NCI-H2196 treated with DMSO at 0.1 percent for 48 hours (cell line): Measurements from ENCODE around the gene RPS6KA3.
"Not testable (repeated sequence)": the region's sequence is repeated elsewhere in the genome, so short reads cannot be mapped to it uniquely, and the experiment has no call there.

Source experiments
- DNase-seq: peaks from one replicate; lab custom pipeline; 2025; ENCODE audit not compliant: unreplicated experiment; lab: John Stamatoyannopoulos, UW

RPS6KA3 gene

GRCh38 chrX:20265726-20266681, 705 bp downstream of the RPS6KA3 start:
- no peak for DNase-seq

DNA sequence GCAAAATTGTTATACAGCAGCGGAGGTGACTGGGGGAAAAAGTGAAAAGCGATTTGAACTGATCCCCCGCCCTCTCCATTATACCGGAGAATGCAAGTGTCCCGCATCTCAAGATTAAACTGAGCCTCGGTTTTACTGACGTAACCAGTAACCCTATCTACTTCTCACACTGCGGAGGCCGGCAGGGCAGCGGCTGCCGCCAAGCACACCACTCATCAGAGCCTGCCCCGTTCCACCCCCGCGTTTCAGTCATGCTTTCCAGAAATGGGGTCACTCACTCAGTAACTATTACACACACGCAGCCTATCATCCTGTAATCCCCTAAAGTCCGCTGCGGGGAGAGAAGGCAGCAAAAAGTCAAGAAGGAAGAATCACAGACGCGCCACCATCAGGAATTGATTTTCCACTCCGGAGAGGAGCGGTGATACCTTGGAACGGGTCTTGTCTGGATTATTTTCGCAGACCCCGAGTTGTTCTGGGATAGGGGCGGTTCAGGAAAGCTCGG, 1.4 kb downstream of the RPS6KA3 start:
- DNase-seq: peak; percentile 9

DNA sequence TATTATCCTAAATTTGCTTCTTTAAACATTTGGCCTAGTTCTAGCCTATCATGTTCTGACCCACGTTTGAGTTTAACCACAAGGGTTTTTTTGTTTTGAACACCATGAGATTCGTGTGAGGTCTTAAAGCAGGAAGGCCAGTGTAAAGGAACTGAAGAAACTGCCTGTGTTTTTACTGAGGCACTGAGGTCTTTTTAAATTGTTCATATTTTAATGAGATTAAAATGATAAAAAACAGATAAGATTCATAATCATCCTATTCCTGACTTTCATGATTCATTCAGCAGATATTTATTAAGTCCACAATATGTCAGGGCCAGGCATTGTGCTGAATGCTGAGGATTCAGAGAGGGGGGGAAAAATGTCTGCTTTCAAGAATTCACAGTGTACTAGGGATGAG, 3.2 kb downstream of the RPS6KA3 start:
- no peak for DNase-seq

DNA sequence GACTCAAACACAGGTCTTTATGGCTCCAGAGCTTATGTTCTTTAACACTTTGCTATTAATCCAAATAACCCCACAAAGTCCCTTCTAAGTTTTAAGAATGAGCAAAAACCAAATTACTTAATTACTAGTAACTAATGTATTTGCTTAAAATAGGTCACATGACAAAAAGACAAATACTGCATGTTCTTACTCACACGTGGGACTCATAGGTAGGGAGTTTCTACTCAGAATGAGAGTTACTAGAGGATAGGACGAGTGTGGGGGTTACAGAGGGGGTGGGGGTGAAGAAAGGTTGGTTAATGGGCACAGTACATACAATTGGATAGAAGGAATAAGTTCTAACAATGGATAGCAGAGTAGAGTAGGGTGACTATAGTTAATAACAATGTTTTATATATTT, 5.8 kb downstream of the RPS6KA3 start:
- no peak for DNase-seq

DNA sequence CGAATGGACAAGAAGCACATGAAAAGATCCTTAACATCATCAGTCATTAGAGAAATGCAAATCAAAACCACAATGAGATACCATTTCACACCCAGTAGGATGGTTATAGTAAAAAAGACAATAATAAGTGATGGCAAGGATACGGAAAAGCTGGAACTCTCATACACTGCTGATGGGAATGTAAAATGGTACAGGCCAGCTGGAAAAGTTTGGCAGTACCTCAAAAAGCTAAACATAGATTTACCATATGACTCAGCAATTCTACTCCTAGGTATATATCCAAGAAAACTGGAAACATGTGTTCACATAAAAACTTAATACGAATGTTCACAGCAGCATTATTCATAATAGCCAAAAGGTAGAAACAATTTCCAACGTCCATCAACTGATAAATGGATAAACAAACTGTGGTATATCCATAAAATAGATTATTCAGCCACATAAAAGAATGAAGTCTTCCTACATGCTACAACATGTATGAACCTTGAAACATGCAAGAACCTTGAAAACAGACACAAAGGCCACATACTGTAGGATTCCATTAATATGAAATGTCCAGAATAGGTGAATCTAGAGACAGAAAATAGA, 11.9 kb downstream of the RPS6KA3 start:
- no peak for DNase-seq

GRCh38 chrX:20253232-20253543, 13.5 kb downstream of the RPS6KA3 start:
- no peak for DNase-seq

- no peak for DNase-seq
Measured at GRCh38 chrX:20252381-20253231, 14.1 kb downstream of the RPS6KA3 start.

DNA sequence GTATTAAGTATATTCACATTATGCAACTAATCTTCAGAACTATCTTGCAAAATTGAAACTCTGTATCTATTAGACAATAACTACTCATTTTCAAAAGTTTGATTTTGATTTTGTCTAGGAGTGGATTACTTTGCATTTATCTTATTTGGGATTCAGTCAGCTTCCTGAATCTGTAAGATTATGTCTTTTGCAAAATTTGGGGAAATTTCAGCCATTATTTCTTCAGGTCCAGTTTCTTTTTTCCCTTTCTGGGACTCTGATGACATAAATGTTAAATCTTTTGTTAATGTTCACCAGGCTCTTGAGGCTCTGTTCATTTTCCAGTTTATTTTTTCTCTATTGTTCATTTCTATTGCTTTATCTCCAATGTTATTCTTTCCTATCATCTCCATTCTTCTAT, 15.0 kb downstream of the RPS6KA3 start:
- DNase-seq: no peak

DNA sequence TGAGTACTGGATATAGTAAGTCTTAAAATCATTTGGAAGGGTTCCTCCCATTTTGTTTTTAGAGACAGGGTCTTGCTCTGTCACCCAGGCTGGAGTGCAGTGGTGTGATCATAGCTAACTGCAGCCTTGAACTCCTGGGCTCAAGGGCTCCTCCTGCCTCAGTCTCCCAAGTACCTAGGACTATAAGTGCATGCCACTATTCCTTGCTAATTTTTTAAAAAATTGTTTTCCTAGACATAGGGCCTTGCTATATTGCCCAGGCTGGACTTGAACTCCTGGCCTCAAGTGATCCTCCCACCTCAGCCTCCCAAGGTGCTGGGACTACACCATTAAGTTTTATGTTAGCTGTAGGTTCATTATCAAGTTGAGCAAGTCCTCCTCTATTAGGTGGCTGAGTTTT, 16.6 kb downstream of the RPS6KA3 start:
- DNase-seq: not testable (repeated sequence)

DNA sequence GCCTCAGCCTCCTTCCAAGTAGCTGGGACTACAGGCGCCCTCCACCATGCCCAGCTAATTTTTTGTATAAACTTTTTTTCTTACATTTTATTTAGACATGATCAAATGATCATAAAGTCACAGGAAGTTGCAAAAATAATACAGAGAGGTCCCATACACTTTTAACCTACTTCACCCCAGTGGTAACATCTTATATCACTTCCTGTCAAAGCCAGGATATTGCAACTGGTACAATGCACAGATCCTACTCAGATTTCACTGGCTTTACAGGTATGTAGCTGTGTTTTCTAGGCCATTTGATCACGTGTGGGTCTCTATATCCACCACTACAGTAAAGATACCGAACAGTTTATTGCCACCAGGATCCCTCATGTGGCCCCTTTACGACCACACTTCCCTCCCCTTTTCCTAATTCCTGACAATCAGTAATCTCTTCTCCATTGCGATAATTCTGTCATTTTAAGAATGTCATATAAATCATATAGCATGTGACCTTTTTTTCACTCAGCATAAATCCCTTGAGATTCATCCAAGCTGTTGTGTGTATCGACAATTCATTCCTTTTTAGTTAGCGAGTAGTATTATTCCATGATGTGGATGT, 18.0 kb downstream of the RPS6KA3 start:
- DNase-seq: no peak

DNA sequence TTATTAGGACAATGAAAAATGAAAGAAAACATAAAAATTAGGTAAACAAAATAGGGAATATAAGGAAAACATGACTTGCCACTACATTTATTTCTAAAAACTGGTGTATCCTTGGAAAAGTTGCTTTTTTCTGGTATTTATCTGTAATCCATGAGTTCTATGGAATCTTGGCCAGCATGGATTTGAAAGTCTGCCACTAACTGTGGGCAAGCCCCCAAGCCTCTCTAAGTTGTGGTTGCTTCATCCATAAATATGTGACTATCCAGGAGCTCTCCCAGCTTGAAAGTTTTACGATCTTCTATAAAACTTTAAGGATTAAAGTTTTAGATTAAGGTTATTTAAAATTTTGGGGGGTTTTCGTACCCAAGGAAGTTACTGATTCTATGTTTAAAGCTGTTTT, 21.8 kb downstream of the RPS6KA3 start:
- no peak for DNase-seq

DNA sequence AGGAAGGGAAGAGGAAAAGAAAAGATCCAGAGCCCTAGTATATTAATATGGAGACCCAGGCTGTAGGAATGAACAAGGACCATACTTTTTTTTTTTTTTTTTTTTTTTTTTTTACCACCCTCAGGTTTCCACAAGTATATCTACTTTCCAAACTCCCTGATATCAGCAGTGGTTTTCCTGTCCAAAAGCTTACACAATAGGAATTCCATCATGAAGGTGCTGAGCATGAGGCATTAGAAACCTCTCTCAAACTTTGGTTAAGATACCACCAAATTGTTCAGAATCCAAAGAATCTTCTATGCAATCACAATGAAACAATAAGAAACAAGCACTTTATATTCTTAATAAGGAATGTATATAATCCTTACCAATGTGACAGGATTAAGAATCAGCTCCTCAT, 26.5 kb downstream of the RPS6KA3 start:
- DNase-seq: no peak

DNA sequence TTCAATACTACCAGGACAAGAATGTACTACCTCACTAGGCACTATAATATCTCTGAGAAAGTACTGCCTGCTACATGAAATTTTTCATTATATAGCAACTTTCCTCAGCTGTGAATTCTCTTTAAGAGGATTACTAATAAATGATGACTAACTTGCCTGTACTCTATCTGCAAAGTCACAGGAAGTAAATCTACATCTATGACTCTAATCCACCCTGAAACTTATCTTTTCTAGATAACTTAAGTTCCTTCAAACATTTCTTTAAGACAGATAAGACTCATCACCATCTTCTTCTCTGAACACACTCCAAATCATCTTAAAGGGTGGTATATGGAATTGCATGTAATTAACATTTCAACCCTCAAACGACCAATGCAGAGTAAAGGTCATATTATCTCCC, 28.8 kb downstream of the RPS6KA3 start:
- no peak for DNase-seq

- no peak for DNase-seq
Measured at GRCh38 chrX:20235755-20236154, 31.0 kb downstream of the RPS6KA3 start.

GRCh38 chrX:20233336-20233735, 33.4 kb downstream of the RPS6KA3 start:
- no peak for DNase-seq

DNA sequence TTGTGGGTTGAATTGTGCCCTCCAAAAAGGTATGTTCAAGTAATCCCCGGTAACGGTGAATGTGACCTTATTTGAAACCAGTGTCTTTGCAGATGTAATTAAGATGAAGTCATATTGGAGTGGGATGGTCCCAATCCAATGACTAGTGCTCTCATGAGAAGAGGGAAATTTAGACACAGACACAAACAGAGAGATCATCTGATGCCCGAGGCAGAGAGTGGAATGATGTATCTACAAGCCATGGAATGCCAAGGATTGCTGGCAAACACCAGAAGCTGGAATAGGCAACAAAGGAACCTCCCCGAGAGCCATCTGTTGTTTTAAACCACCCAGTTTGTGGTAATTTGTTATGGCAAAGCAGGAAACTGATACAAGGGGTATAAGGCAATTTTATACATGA, 35.1 kb downstream of the RPS6KA3 start:
- DNase-seq: no peak

GRCh38 chrX:20230406-20230805, 36.3 kb downstream of the RPS6KA3 start:
- no peak for DNase-seq

- DNase-seq: no peak
Measured at GRCh38 chrX:20229155-20229554, 37.6 kb downstream of the RPS6KA3 start.

DNA sequence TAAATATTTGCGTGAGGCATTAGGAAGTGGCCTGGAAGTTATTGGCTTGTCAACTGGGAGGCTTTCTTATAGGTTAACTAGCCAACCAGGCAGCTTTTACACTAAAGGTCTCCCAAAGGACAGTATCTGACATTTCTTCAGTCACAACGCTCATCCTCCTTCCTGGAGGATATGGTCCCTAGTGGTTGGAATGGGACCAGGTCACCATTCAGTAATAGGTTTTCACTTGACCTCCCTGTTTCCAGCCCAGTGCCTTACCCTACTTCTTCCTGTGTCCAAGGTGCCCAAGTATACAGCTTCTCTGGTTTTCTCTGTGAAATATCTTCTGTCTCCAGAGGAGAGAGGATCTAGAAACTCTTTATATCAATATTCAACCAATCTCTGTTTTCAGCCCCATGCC, 38.5 kb downstream of the RPS6KA3 start:
- DNase-seq: no peak

DNA sequence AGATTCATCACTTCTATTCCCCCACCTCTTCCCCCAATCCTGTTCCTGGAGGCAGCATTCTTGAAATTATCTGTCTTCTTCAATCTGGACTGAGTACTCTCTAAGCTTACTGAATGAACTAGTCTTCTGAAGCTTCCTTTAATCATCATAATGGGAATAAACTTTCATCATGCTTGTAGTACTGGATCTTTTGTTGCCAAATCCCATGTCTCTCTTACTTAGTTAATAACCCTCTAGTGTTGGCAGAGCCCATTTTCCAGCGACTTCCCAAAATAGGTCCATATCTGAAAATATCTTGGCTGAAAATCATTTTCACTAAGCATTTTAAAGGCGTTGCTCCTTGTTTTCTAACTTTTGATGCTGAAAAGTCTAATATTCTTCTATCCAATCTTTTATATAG, 39.6 kb downstream of the RPS6KA3 start:
- DNase-seq: no peak

- no peak for DNase-seq
Measured at GRCh38 chrX:20225488-20225833, 41.2 kb downstream of the RPS6KA3 start.
